HS-5 (cell line): Measurements from ENCODE around the gene TRIP4.
"Not testable (repeated sequence)": the region's sequence is repeated elsewhere in the genome, so short reads cannot be mapped to it uniquely, and the experiment has no call there.

ENCODE experiments used
- DNase-seq: peaks from one replicate; pipeline ENCODE4 v3.0.0-alpha.2; 2012; ENCODE audit warnings: low read depth

TRIP4 gene

DNA sequence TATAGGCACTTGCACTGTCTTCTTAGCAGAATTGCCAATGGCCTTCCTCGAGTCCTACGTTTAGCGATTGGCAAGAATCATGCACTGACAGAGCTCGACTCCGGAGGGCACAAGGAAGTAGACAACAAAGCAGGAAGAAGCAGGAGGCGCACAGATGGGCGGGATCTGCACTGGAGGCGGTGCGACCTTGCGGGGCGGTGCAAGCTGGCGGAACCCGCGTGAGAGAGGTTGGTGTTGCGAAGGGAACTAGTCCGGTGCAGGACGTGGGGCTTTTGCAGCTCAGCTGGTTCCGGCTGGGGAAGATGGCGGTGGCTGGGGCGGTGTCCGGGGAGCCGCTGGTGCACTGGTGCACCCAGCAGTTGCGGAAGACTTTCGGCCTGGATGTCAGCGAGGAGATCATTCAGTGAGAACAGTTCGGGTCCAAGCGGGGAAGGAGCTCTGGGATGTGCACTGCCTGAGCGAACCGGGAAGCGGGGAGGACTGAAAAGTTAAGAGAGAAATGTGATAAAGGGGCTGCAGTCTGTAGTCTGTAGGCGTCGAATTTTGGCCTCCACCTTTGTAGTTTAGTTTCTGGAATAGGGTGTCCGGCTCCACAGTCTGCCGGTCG is at the start of gene TRIP4:
TRIP4 (plus strand) TSS at position 275 of the 607 bp plus-strand sequence; CDS start at position 303, 28 bp downstream.
- DNase-seq, result peak; percentile 82

DNA sequence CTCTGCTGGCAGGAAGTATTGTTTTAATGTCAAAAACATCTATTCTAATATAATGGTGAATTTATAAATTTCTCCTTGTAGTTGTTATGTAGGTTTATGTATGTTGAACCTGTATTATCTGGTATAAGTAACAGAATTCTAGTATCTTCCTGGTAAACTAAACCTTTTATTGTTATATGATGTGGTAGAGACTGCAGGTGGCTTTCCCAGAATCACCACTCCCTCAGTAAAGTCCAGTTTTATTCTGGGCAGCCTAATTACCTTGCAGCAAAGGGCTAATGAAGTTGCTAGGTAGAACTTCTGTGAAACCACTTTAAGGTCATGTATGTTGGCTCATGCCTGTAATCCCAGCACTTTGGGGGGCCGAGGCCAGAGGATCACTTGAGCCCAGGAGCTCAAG is 47.3 kb upstream of the TRIP4 start:
- no peak for DNase-seq

DNA sequence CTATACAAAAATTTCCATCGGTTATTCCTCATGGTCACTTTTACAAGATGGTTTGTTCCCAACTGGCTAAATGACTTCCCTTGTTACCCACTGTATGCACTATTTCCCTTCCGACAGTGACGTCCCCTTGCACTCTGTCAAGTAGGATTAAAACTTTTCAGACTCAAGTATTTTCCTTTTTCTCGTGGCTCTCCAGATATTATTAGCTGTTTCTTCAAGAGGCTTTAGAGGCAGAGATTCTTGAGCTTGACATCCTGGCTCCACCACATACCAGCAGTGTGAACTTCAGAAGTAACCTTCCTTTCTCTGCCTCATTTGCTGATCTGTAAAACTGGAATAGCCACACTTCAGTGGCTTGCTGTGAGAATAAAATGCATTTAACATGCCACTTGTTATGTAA is 45.7 kb upstream of the TRIP4 start:
- DNase-seq, result no peak

DNA sequence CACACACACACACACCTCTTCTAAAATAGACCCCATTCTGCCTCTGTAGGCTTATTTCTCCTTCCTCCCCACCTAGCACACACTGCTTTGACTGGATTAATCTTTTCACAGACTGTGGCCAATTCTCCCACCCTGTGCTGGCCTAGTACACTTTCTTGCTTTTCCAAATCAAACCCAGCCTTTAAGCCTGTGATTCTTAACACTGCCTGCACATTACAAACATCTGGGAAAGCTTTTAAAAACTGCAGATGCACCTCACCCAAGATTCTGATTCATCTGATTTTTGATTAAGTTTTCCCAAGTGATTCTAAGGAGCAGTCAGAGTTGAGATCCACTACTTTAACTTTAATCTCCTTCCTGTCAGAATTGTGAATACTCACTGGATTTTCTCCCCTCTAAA is 44.4 kb upstream of the TRIP4 start:
- no peak for DNase-seq

DNA sequence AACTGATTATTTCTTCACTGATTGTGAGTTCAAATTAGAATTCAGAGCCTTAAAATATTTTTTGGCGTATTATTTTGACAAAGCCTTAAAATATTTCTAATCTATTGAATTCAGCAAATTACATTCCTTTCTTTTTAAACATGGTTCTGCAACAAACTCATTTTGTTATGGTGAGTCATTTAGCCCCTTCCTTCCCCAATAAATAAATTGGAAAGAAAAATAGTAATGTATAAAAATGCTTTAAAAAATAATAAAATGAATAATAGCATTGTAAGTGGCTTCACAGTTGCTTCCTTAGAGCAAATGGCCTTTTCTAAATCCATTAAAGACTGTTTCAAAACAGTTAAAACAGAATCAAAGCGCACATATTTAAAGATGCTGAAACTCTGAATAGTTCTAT is 43.8 kb upstream of the TRIP4 start:
- no peak for DNase-seq

DNA sequence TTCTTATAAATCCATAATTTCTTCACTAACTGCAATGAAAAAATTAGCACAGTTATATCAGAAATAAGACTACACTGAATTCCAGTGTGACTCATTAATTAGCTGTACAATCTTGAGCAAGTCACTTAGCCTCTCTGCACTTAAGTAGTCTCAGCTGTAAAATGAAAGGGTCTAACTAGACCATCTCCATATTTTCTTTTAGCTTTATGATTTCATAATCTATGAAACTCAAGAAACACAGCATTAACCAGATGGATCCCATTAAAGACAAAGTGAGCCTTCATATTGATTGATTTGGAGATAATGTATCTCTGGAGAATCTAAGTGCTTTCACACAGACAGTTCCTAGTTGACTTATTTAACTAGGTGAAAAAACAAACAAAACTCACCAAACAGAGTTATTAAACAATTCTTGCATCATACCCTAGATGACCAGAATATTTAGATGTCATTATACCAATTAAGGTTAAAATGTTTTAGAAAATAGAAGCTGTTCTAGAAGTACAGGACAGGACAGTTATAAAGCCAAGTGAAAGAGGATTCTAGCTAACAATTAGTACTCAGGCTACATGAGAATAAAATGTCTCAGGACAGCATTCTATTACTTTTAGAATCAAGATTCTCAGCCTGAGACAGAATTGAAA is 42.9 kb upstream of the TRIP4 start:
- no peak for DNase-seq

DNA sequence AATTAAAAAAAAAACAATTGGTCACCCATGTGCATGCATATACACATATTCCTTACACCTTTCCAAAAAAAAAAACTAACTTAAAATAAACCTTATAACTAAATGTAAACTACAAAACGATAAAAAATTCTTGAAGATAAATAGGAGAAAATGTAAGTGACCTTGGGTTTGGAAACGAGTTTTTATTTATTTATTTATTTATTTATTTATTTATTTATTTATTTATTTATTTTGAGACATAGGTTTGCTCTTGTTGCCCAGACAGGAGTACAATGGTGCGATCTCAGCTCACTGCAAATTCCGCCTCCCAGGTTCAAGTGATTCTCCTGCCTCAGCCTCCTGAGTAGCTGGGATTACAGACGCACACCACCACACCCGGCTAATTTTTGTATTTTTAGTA is 41.4 kb upstream of the TRIP4 start:
- DNase-seq, result not testable (repeated sequence)

DNA sequence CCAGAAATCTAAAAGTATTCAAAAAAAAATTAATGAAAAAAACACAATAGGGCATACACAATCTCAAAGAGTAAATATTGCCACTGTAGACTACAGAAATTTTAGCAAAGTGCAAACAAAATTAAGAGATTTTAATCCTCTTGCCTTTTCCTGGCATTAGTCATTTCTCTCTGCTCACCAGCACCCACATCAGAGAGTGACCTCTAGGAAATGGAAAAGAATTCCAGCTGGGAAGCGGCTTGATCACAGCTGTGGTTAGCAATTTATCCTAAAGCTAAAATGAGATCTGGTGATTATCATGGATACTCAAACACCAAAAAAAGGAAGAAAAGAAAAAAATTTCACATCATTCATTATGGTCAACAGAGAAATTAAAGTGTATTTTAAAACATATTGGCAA is 39.2 kb upstream of the TRIP4 start:
- DNase-seq, result no peak

DNA sequence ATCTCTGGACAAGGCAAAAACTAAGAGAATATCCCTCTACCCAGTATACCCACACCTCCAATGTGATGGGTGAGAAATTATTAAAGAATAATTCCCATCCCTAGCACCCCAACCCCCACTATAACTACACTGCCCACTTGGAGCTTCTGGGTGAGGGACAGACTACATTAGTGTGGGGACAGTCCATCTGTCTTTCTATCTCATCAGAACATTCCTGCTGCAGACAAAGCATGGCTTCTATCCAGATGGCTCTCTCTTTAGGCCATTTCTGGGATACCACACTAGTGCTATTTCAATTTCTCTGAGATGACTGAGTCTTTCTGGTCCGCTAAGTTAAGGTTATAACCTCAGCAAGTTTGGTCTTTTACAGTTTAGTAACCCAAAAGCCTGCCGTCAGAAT is 38.3 kb upstream of the TRIP4 start:
- no peak for DNase-seq

DNA sequence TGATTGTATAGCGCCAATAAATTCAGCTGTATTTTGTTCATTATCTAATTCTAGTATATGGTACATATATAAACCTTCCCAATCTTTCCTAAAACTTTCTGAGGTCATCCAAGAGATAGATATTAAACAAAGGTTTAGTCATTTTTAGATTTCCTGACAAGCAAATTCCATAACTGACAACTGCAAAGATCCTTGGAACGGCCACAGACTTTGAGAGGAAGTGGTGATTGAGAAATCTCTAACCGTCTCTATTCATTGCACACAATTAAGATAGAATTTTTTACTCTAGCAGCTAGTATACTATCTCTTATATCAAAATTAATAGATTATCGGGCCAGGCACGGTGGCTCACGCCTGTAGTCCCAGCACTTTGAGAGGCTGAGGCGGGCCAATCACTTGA is 36.4 kb upstream of the TRIP4 start:
- no peak for DNase-seq

DNA sequence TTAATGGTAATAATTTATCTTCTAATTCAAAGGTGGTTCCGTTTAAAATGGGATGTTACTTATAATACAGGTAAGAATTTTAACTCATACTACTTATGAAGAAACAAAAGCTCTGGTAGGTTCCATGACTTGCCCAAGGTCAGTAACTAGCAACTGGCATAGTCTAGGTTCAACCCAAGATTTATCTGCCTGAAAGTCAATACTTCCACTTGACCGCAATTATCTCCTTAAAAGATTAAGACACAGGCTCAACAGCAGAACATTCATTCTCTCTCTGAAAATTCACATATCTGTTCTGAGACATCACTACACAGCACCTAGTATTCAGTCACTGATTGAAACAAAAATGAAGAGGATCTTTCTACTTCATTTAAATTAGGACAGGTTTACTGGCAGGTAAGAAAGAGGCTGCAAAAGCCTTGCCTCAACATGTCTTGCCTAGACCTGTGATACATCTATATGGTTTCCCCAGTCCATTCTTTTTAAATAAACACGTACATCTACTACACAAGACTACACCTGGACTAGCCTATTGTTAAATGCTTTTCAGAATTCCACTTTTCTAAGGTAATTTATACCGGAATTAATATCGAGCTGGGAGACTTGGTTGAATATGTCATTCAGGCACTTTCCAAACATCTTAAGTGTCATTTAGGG is 32.8 kb upstream of the TRIP4 start:
- no peak for DNase-seq

DNA sequence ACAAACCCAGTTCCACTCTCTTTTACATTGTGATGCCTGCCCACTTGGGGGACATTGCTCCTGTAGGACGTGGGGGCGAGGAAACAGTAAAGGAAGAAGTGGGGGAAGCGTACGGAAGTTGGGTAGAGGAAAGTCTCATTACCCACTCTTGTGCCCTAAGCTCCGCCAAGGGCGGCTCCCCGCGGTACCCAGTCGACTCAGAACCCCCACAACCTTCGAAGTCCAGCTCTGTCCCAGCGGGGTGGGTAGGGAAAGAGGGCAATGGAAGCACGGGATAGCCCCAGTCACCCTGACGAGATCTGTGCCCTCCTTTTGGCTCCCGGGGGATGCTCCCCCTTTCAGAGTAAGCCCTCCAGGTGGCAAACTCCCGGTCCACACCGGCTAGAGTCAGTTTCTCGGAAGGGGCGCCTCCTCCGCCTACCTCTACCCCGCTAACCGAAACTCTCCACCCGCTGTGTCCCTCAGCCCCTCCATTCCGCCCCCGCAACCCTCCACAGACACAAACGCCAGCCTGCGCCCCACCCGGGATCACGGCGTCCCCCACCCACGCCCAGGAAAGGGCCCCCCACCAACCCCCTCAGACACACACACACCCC is 32.2 kb upstream of the TRIP4 start:
- no peak for DNase-seq

DNA sequence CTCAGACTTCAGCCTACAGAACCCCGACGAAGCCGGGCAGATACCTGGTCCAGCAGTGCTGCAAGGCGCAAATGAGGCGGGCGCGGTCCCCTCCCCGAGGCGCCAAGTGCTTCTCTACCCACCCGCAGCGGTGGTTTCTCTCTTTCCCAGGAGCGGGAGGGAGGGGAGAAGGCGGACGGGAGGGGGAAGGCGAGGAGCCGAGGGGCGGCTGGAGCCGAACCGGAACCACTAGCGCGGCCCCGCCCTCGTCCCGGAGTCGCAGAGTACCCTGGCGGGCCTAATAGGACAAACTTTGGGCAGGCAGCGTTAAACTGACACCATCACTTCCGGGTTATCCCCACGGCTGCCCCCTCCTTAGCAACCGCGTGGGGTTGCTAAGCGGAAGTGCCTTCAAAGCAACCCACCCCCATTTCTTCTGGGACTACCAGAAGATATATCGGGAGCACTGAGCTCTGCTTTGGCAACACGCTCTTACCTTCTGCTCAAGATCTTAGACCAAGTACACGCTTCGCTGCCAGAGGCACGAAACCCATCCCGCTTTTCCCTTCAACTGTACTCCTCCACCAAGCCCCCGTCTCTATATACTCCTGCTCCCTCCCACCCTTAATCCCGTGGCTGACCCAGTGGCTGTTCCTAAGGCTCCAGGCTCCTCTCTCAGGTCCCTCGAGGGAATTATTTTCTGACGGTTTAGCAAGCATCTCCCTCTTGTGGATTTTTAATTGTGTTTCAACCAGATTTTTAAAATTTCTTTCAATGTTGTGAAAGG is 31.5 kb upstream of the TRIP4 start, which contains the start of gene CSNK1G1:
CSNK1G1 (minus strand) TSS at position 230 of the 766 bp plus-strand sequence. CDS start 55,674 bp downstream, outside the sequence.
- DNase-seq, result peak; percentile 87

DNA sequence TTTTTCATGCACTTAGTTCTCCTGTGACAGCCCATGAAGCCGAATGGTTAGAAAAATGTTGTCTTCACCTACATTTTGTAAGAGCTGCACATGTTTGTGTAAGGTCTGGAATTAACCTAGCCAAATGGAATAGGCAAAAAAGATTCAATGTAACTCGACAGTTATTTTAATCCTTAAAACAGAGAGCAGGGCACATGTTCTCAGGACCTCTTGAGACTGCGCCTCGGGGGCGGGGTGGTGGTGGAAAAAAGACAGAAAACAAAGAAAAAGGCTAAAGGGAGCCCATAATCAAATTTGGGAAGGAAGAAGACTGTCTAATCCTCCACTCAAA is 31.0 kb upstream of the TRIP4 start:
- DNase-seq, result no peak

DNA sequence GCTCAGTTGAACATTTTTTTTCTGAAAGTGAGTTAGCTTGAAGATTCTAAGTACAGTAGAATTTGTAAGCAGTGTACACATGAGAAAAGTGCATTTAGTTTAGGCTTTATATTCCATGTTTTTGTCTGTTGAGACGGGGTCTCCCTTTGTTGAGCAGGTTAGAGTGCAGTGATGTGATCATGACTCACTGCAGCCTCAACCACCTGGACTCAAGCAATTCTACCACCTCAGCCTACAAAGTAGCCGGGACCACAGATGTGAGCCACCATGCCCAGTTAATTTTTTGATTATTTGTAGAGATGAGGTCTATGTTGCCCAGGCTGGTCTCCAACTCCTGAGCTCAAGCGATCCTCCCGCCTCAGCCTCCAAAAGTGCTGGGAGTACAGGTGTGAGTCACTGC is 26.4 kb upstream of the TRIP4 start:
- no peak for DNase-seq

DNA sequence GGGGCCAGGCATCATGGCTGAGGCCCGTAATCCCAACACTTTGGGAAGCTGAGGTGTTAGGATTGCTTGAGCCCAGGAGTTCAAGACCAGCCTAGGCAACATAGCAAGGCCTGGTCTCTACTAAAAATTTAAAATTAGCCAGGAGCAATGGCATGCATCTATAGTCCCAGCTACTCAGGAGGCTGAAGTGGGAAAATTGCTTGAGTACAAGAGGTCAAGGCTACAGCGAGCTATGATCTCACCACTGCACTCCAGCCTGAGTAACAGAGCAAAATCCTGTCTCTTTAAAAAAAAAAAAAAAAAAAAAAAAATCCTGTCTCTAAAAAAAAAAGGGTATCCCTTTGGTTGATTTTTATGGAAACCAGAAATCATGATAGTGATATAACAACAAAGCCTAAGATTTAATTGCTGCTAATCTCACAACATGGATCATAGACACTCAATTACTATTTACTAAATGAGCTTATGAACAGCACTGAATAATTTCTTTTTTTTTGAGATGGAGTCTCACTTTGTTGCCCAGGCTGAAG is 18.5 kb upstream of the TRIP4 start:
- no peak for DNase-seq

DNA sequence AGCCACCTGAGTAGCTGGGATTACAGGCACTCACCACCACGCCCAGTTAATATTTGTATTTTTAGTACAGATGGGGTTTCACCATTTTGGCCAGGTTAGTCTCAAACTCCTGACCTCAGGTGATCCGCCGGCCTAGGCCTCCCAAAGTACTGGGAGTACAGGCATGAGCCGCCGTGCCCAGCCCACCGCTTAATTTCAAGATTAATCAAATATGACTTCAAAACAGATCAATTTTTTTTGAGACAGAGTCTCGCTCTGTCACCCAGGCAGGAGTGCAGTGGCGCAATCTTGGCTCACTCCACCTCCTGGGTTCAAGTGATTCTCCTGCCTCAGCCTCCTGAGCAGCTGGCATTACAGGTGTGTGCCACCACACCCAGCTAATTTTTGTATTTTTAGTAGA is 16.3 kb upstream of the TRIP4 start:
- not testable (repeated sequence) for DNase-seq

DNA sequence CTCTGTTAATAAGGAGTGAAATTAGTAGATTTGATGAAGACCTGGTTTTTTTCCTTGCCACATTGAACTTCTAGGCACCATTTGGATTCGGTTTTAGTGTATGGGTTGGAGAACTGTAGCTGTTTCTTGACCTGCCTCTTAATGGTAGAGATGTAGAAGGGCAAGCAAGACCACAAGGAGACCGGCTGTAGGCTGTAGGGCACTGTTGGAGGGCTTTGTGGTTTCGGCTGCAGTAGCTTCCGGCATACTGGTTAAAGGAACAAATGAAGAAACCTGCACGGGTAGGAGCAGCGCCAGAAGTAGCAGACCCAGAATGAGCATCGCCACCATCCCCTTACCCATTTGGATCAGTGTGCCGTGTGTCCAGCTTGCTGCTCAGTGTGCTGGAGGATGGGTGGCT is 14.3 kb upstream of the TRIP4 start:
- DNase-seq, result no peak

DNA sequence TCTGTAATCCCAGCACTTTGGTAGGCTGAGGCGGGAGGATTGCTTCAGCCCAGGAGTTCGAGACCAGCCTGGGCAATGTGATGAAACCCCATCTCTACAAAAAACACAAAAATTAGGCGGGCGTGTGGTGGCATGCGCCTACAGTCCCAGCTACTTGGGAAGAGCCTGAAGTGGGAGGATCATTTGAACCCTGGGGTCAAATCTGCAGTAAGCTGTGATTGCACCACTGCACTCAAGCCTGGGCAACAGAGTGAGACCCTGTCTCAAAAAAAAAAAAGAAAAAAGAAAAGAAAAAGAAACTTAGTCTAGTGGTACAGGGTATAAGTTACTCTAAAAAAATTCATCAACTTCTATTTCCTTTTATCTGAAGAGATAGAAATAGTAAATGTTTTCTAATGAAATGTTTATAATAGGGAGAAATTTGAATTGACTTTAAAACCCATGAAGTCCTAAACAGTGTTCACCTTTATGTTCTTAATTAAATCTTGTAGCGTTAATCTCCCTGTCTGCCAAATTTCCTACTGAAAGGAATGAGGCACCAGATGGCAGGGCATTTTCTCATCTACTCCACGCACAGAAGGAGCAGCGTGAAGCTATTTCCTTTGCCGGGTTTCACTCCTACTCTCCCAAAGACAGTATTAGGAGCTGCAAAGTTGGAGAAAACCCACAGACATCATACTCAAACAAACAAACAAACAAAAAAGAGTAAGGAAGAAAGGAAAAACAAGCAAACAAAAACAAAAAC is 8.2 kb upstream of the TRIP4 start:
- DNase-seq, result no peak

DNA sequence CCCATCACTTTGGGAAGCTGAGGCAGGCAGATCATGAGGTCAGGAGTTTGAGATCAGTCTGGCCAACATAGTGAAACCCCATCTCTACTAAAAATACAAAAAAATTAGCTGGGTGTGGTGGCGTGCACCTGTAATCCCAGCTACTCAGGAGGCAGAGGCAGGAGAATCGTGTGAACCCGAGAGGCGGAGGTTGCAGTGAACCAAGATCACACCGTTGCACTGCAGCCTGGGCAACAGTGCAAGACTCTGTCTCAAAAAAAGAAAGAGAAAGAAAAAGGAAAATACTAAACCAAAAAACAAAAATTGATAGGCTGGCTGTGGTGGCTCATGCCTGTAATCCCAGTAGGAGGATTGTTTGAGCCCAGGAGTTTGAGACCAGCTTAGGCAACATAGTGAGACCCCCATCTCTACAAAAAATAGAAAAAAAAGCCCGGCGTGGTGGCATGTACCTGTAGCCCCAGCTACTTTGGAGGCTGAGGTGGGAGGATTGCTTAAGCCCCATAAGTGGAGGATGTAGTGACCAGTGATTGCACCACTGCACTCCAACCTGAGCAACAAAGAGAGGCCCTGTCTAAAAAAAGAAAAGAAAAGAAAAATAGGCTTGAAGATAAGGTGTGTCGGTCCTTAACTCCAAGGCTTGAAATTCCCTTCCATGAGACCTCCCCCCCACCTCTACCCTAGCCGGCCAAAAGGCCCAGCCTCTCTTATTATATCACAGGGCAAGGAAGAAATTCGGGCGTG is 7.3 kb upstream of the TRIP4 start:
- not testable (repeated sequence) for DNase-seq
